ENCODE data around the gene DUOXA1. TPM values are rescaled to one million over a fixed set of nuclear protein-coding genes. Genes with fewer than 3 reads are reported as not detected.

DUOXA1 gene
- total RNA-seq, 1 donor from 2014 or later: 27.1 TPM

DNA sequence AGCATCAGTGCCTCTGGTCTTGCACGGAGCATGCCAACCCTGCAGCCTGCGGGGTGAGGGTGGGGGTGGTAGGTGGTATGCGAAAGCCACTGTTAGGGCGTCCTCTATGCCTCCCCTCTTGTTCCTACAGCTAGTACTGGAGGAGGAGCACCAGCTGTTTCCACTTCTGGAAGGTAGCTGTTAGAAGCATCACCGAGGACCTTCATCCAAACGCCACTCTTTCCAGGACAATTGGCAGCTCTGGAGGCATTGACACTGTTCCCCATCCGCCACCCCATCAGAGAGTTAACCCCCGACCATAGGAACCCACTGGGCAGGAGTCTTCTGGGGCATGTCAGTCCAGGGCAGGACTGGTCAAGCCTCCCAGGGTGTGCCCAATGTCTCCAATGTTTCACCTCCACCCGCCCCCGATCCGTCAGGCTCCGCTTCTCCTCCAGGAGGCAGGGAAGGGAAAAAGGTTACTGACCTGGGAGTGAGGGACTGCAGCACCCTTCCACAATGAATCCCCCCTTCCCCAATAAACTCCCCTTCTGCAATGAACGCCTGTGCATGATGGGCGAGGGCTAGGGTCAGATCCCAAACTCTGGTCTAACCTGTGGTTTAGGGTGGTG is 16.2 kb downstream of the DUOXA1 start:
- no peak for FAIRE-seq
- H3K36me3 ChIP-seq (ENCODE audit: control insufficient read depth, insufficient read depth, low read length): no peaks in the 10 kb centered on the region
- TF ChIP-seq, protein P1, sequence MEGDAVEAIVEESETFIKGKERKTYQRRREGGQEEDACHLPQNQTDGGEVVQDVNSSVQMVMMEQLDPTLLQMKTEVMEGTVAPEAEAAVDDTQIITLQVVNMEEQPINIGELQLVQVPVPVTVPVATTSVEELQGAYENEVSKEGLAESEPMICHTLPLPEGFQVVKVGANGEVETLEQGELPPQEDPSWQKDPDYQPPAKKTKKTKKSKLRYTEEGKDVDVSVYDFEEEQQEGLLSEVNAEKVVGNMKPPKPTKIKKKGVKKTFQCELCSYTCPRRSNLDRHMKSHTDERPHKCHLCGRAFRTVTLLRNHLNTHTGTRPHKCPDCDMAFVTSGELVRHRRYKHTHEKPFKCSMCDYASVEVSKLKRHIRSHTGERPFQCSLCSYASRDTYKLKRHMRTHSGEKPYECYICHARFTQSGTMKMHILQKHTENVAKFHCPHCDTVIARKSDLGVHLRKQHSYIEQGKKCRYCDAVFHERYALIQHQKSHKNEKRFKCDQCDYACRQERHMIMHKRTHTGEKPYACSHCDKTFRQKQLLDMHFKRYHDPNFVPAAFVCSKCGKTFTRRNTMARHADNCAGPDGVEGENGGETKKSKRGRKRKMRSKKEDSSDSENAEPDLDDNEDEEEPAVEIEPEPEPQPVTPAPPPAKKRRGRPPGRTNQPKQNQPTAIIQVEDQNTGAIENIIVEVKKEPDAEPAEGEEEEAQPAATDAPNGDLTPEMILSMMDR (IDR thresholded peaks at IDR 0.05; ENCODE audit: insufficient read depth, low read length, severe bottlenecking): no peak
- H3K27me3 ChIP-seq (ENCODE audit: control insufficient read depth, insufficient read depth, low read length): peaks cover 64% of the 10 kb centered on the region
- no peak overlapping the region for H3K4me3 ChIP-seq (ENCODE audit: low read depth, low read length)
- DNase-seq (ENCODE audit: low read depth): no peak

- FAIRE-seq (no peak), DNase-seq (ENCODE audit: low read depth) (no peak)
- Histone ChIP-seq H3K27me3 (ENCODE audit: control insufficient read depth, insufficient read depth, low read length) (peaks cover 64% of the 10 kb centered on the region), H3K4me3 (ENCODE audit: low read depth, low read length) (peak overlapping the region; percentile 4), H3K36me3 (ENCODE audit: control insufficient read depth, insufficient read depth, low read length) (no peaks in the 10 kb centered on the region)
- TF ChIP-seq, protein P1 (IDR thresholded peaks at IDR 0.05; ENCODE audit: insufficient read depth, low read length, severe bottlenecking): no peak
These were observed 16.9 kb downstream of the DUOXA1 start for GRCh38 chr15:45112591-45113379.

DNA sequence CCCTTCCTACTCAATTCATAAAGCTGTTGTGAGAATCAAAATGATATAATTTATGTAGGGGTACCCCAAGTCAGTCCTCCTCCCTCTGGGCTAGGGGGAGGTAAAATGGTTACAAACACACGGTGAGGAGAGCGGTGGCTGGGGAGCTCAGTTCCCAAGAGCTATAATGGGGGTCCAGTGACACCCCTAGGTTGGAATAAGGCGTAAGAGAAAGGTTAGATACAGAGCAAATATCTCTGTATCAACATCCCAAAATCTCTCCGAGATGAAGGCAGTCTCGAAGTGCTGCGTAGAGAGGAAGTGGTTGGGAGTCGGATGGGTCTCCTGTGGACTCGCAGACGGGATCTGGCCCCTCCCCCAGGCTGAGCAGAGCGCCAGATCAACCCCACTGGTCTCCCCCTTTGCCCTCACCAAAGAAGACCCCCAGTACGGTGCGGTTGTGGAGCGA is 17.5 kb downstream of the DUOXA1 start:
- FAIRE-seq: no peak
- Histone ChIP-seq H3K4me3 (ENCODE audit: low read depth, low read length) (peak overlapping the region; percentile 4), H3K27me3 (ENCODE audit: control insufficient read depth, insufficient read depth, low read length) (peaks cover 64% of the 10 kb centered on the region), H3K36me3 (ENCODE audit: control insufficient read depth, insufficient read depth, low read length) (no peaks in the 10 kb centered on the region)
- TF ChIP-seq, protein P1 (IDR thresholded peaks at IDR 0.05; ENCODE audit: insufficient read depth, low read length, severe bottlenecking): no peak
- DNase-seq (ENCODE audit: low read depth): no peak

- Histone ChIP-seq H3K27me3 (ENCODE audit: control insufficient read depth, insufficient read depth, low read length) (peaks cover 60% of the 10 kb centered on the region), H3K4me3 (ENCODE audit: low read depth, low read length) (no peak overlapping the region), H3K36me3 (ENCODE audit: control insufficient read depth, insufficient read depth, low read length) (no peaks in the 10 kb centered on the region)
- FAIRE-seq (no peak), DNase-seq (ENCODE audit: low read depth) (no peak)
- TF ChIP-seq, protein P1 (IDR thresholded peaks at IDR 0.05; ENCODE audit: insufficient read depth, low read length, severe bottlenecking): peak; percentile 15
These were observed 18.1 kb downstream of the DUOXA1 start for GRCh38 chr15:45111390-45112142.

GRCh38 chr15:45110256-45110820 is 19.3 kb downstream of the DUOXA1 start:
- peak; percentile 76 for FAIRE-seq
- no peak overlapping the region for H3K4me3 ChIP-seq (ENCODE audit: low read depth, low read length)
- H3K27me3 ChIP-seq (ENCODE audit: control insufficient read depth, insufficient read depth, low read length): peaks cover 48% of the 10 kb centered on the region
- no peak for DNase-seq (ENCODE audit: low read depth)
- no peaks in the 10 kb centered on the region for H3K36me3 ChIP-seq (ENCODE audit: control insufficient read depth, insufficient read depth, low read length)
- TF ChIP-seq, protein P1 (IDR thresholded peaks at IDR 0.05; ENCODE audit: insufficient read depth, low read length, severe bottlenecking): no peak

Data from bronchial epithelial cell (primary cell).